ENCODE measurements around the gene GAREM1.
"Not testable (repeated sequence)": the region's sequence is repeated elsewhere in the genome, so short reads cannot be mapped to it uniquely, and the experiment has no call there.

The GAREM1 gene

DNA sequence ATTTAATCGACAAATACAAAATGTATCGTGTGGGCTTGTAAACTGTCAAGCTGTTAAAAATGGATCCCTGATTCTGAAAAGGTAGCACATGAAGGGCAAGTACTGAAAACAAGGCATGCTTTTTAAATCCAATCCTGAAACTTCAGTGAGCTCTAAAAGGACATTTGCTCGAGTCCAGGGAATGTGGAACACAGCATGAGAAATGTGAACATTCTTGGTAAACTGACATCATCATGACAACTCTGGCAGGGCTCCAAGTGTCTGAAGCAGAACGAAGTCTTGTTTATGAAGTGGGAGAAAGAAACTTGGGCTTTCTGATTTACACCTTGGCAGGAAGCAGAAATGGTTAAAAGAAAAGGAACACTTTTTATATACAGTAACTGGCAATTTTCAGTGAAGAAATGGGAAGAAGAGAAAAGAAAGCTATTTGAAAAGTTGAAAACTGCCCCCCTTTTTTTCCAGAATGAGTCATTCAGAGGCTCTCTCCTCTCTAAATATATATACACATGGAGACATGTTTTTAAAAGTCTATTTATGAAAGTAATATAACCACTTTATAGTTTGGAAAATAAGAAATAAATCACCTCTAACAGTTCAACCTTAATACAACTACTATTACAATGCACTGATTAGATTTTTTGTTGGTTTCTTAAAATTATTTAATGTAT lies 120.8 kb downstream of the GAREM1 start:
- Mint-ChIP-seq H3K4me3 (no peak overlapping the region), H3K27ac (no peak overlapping the region), H3K9me3 (no peaks in the 10 kb centered on the region), H3K36me3 (no peaks in the 10 kb centered on the region), H3K4me1 (no peaks in the 10 kb centered on the region), H3K27me3 (no peaks in the 10 kb centered on the region)
- no peak for ATAC-seq

- Mint-ChIP-seq H3K4me3 (no peak overlapping the region), H3K27me3 (no peaks in the 10 kb centered on the region), H3K27ac (no peak overlapping the region), H3K36me3 (no peaks in the 10 kb centered on the region), H3K9me3 (no peaks in the 10 kb centered on the region), H3K4me1 (no peaks in the 10 kb centered on the region)
- ATAC-seq, result no peak
Measured at GRCh38 chr18:32346671-32347070, 124.0 kb downstream of the GAREM1 start.

GRCh38 chr18:32343634-32344033 lies 127.0 kb downstream of the GAREM1 start:
- Mint-ChIP-seq H3K4me3 (no peak overlapping the region), H3K4me1 (no peaks in the 10 kb centered on the region), H3K36me3 (no peaks in the 10 kb centered on the region), H3K9me3 (no peaks in the 10 kb centered on the region), H3K27me3 (no peaks in the 10 kb centered on the region), H3K27ac (no peak overlapping the region)
- no peak for ATAC-seq

- H3K27ac Mint-ChIP-seq, H3K27me3 Mint-ChIP-seq, ATAC-seq, H3K4me1 Mint-ChIP-seq, H3K9me3 Mint-ChIP-seq, H3K4me3 Mint-ChIP-seq, H3K36me3 Mint-ChIP-seq: not testable (repeated sequence)
Measured at GRCh38 chr18:32341112-32341511, 129.6 kb downstream of the GAREM1 start.

DNA sequence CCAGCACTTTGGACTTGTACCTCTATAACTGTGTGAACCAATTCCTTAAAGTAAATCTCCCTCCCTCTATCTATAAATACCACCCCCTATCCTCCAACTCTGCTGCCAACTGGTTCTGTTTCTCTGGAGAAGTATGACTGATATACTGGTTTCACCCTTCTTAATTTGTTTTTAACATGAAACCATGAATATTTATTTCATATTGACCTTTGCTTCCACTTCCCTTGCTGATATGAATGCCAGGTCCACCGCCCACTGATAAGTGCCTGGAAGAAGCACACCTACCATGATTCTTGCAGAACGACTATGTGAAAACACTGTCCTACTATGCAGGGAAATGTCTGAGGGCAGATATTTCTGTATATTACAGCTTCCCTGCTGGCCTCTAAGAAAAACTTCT lies 131.6 kb downstream of the GAREM1 start:
- ATAC-seq, result no peak
- no peaks in the 10 kb centered on the region for H3K9me3 Mint-ChIP-seq
- no peaks in the 10 kb centered on the region for H3K36me3 Mint-ChIP-seq
- H3K4me1 Mint-ChIP-seq, result no peaks in the 10 kb centered on the region
- no peak overlapping the region for H3K4me3 Mint-ChIP-seq
- H3K27me3 Mint-ChIP-seq, result no peaks in the 10 kb centered on the region
- H3K27ac Mint-ChIP-seq, result no peak overlapping the region

- no peaks in the 10 kb centered on the region for H3K27me3 Mint-ChIP-seq
- no peak overlapping the region for H3K4me3 Mint-ChIP-seq
- no peak overlapping the region for H3K27ac Mint-ChIP-seq
- no peaks in the 10 kb centered on the region for H3K36me3 Mint-ChIP-seq
- no peaks in the 10 kb centered on the region for H3K4me1 Mint-ChIP-seq
- ATAC-seq, result no peak
- no peaks in the 10 kb centered on the region for H3K9me3 Mint-ChIP-seq
Measured at GRCh38 chr18:32337821-32338220, 132.9 kb downstream of the GAREM1 start.

DNA sequence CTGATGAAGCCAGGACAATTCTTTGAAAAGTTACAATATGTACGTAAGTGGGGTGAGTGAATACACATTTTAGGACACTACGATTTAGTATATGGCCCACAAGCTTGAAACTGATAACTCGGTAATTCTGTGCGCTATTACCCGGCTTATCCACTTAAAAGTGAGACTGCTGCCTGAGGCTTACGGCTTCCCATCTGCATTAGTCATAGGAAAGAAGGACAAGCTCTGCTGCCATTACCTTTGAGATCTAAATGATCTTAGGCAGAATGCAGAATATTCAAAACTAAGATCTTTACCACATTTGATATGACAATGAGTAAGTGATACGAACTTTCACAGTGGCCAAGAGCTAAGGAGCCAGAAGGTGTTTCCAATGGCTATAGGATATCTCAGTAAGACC lies 133.3 kb downstream of the GAREM1 start:
- no peak overlapping the region for H3K4me3 Mint-ChIP-seq
- H3K36me3 Mint-ChIP-seq, result no peaks in the 10 kb centered on the region
- H3K9me3 Mint-ChIP-seq, result no peaks in the 10 kb centered on the region
- no peak for ATAC-seq
- H3K4me1 Mint-ChIP-seq, result no peaks in the 10 kb centered on the region
- no peaks in the 10 kb centered on the region for H3K27me3 Mint-ChIP-seq
- H3K27ac Mint-ChIP-seq, result no peak overlapping the region

DNA sequence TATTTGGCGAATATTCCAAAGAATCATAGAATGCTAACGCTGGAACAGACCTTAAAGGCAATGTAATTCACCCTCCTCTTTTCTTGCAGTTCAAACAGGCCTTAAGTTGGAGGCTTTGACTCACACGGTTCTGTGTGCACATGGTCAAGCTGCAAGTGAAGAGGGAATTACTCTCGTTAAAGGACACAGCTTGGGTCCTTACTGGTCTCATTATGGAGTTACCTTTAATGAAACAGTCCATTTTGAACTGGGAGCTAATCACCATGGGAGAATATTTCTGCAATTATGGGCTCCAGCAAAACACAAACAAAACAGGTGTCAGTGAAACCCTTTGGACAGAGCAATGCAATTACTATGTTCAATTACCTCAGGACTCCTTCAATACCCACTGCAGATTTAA lies 135.5 kb downstream of the GAREM1 start:
- no peak for ATAC-seq
- no peaks in the 10 kb centered on the region for H3K4me1 Mint-ChIP-seq
- no peaks in the 10 kb centered on the region for H3K9me3 Mint-ChIP-seq
- H3K4me3 Mint-ChIP-seq, result no peak overlapping the region
- no peaks in the 10 kb centered on the region for H3K27me3 Mint-ChIP-seq
- no peak overlapping the region for H3K27ac Mint-ChIP-seq
- no peaks in the 10 kb centered on the region for H3K36me3 Mint-ChIP-seq

DNA sequence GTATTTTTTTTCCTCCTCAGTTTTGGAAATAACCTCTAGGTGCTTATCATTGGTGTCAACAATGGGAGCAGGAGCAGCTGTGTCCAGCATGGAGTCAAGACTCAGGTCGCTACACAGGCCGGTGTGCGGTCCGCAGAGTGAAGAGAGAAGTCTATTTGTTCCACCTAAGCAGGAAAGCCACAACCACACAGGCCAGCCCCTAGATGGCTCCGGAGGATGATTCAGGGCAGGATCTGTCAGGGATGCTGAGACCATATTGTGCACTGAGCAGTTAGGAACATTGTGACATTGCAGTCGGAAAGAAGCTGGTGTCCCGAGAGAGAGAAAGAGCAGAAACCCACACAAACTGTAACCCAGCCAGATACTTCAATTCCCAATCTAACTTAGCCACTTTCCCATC lies 136.9 kb downstream of the GAREM1 start:
- H3K4me3 Mint-ChIP-seq, result no peak overlapping the region
- no peak overlapping the region for H3K27ac Mint-ChIP-seq
- ATAC-seq, result no peak
- H3K27me3 Mint-ChIP-seq, result no peaks in the 10 kb centered on the region
- H3K9me3 Mint-ChIP-seq, result no peaks in the 10 kb centered on the region
- no peaks in the 10 kb centered on the region for H3K36me3 Mint-ChIP-seq
- no peaks in the 10 kb centered on the region for H3K4me1 Mint-ChIP-seq

- H3K27me3 Mint-ChIP-seq, result no peaks in the 10 kb centered on the region
- H3K9me3 Mint-ChIP-seq, result no peaks in the 10 kb centered on the region
- no peak overlapping the region for H3K4me3 Mint-ChIP-seq
- no peaks in the 10 kb centered on the region for H3K4me1 Mint-ChIP-seq
- ATAC-seq, result no peak
- H3K36me3 Mint-ChIP-seq, result no peaks in the 10 kb centered on the region
- H3K27ac Mint-ChIP-seq, result no peak overlapping the region
Measured at GRCh38 chr18:32332708-32333107, 138.0 kb downstream of the GAREM1 start.

DNA sequence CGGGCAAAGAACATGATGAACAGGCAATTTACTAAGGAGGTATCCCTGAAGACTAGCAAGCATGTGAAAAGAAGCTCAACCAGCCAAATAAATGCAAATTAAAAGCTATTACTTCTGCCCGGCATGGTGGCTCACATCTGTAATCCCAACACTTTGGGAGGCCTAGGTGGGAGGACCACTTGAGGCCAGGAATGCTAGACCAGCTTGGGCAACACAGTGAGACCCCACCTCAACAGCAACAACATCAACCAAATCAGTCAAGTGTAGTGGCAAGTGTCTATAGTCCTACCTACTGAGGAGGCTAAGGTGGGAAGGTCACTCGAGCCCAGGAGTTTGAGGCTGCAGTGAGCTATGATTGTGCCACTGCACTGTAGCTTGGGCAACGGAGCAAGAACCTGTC lies 141.7 kb downstream of the GAREM1 start:
- no peak overlapping the region for H3K4me3 Mint-ChIP-seq
- H3K4me1 Mint-ChIP-seq, result no peaks in the 10 kb centered on the region
- no peaks in the 10 kb centered on the region for H3K36me3 Mint-ChIP-seq
- no peak overlapping the region for H3K27ac Mint-ChIP-seq
- H3K27me3 Mint-ChIP-seq, result peaks cover 11% of the 10 kb centered on the region
- no peak for ATAC-seq
- no peaks in the 10 kb centered on the region for H3K9me3 Mint-ChIP-seq

DNA sequence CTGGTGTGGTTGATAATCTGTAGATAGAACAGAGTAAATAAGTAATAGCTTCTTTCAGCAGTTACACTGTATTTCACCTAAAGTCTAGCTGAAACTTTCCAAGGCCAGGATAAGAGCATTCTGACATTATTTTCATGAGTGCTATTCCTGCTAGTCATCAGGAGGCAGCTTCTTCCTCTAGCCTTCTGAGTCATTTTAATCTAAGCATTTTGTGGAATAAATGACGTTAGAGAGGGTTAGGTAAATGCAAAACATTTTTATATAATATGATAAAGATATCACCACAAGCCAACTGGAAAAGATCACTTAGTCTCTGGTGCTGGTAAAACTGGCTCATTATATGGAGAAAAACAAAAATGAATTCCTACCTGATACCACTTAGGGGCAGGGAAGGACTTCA lies 142.3 kb downstream of the GAREM1 start:
- ATAC-seq, result no peak
- no peaks in the 10 kb centered on the region for H3K4me1 Mint-ChIP-seq
- no peak overlapping the region for H3K4me3 Mint-ChIP-seq
- no peaks in the 10 kb centered on the region for H3K9me3 Mint-ChIP-seq
- no peaks in the 10 kb centered on the region for H3K36me3 Mint-ChIP-seq
- no peak overlapping the region for H3K27ac Mint-ChIP-seq
- H3K27me3 Mint-ChIP-seq, result peaks cover 11% of the 10 kb centered on the region

DNA sequence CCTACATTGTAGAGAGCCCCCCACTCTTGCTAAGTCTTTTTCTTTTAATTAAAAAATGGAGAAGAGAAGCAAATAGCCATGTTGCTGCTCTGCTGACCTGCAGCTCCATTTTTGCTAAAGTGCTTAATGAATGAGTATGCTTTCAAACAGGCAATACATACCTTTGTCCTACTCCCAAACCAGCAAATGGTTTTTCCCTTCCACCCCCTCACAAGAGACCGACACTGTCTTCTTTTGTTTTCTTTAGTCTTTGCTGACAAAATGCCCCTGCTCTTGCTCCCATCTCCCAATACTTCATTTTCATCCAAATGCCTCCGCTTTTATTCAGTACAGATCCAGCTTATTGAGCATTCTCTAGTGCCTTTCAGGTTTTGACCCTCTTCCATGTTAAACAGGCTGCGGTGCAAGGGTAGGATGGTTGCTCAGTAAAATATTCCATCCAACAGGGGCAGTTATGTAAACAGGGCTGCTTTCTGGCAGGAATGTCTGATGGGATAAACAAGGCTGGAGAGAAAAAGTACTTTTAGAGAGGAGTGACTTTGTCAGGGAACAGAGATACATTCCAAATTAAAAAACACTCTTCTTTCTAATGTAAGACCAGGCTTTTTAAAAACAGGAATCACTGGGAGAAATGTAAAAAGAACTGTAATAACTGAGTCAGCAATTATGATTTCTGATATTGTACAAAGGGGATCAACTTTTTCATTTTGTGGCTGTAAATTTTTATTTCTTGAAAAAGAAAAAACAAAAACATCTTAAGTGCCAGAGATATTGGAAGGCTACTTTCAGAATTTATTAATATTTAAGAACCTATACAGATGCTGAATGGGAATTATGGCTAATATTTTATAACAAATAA lies 144.0 kb downstream of the GAREM1 start:
- Mint-ChIP-seq H3K36me3 (no peaks in the 10 kb centered on the region), H3K27me3 (peaks cover 11% of the 10 kb centered on the region), H3K4me1 (no peaks in the 10 kb centered on the region), H3K9me3 (no peaks in the 10 kb centered on the region), H3K27ac (no peak overlapping the region), H3K4me3 (no peak overlapping the region)
- no peak for ATAC-seq

DNA sequence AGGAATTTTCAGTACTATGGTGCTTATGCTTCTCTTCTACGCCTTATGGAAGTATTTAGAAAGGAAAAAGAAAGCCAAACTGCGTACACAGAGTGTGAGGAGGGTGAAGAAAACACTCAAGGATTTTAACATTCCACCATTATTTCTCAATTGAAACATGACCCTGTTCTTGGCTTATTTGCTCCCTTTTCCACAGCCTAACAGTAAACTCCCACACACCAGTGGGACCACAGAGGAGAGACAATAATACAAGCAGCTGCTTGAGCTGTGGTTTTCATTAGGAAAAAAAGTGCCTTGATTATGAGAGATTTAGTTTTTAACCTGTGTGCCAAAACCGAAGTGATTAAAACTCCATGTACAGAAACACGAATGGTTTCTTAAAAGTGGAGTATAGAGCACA lies 146.5 kb downstream of the GAREM1 start:
- ATAC-seq, result no peak
- Mint-ChIP-seq H3K27me3 (peaks cover 11% of the 10 kb centered on the region), H3K4me1 (no peaks in the 10 kb centered on the region), H3K36me3 (no peaks in the 10 kb centered on the region), H3K9me3 (no peaks in the 10 kb centered on the region), H3K4me3 (no peak overlapping the region), H3K27ac (no peak overlapping the region)

- Mint-ChIP-seq H3K27ac (no peak overlapping the region), H3K36me3 (no peaks in the 10 kb centered on the region), H3K9me3 (no peaks in the 10 kb centered on the region), H3K4me3 (no peak overlapping the region), H3K4me1 (no peaks in the 10 kb centered on the region), H3K27me3 (peaks cover 3% of the 10 kb centered on the region)
- ATAC-seq, result no peak
Measured at GRCh38 chr18:32321826-32322225, 148.9 kb downstream of the GAREM1 start.

GRCh38 chr18:32319084-32319483 lies 151.6 kb downstream of the GAREM1 start:
- no peak overlapping the region for H3K27ac Mint-ChIP-seq
- H3K4me1 Mint-ChIP-seq, result no peaks in the 10 kb centered on the region
- no peak overlapping the region for H3K4me3 Mint-ChIP-seq
- ATAC-seq, result no peak
- H3K9me3 Mint-ChIP-seq, result no peaks in the 10 kb centered on the region
- H3K27me3 Mint-ChIP-seq, result no peaks in the 10 kb centered on the region
- no peaks in the 10 kb centered on the region for H3K36me3 Mint-ChIP-seq

All from stimulated activated memory B cell treated with anti-CD40 and anti-IgM and Interleukin-4, amounts not matched to agents 10 μg/mL and 1 μg/mL and 100 μg/mL, for 72 hours (primary cell).